ENCODE data around the gene TCF7. TPM values are rescaled to one million over a fixed set of nuclear protein-coding genes. Genes with fewer than 3 reads are reported as not detected.

TCF7 gene
- total and polyA plus RNA-seq, 2 of the 13 experiments (the other 11 are each of a cell fraction or from before 2014, with no cell fraction given): 6.3 to 6.8 TPM

GRCh38 chr5:134128648-134128995, 14.1 kb downstream of the TCF7 start:
- DNase-seq (ENCODE audit: low spot score): no peak
- ChIA-PET POLR2A (interaction anchor here (1.4 kb wide), 1 partner anchor 14 kb away, joined by 3 read pairs; the partner anchor contains the start of gene TCF7), CTCF (ENCODE audit: low intra/inter-chr PET ratio, low total read pairs) (no interaction called here)
- Histone ChIP-seq H3K79me2 (ENCODE audit: insufficient read depth, low read length) (no peaks in the 10 kb centered on the region), H3K36me3 (replicated peaks in 1 of 2; ENCODE audit: control insufficient read depth in 1 of 2, insufficient read depth in 2 of 2, low read length in 2 of 2) (peaks cover 5 to 15% of the 10 kb centered on the region in 2 experiments; a peak in 4 of 5 replicates), H4K20me1 (ENCODE audit: insufficient read depth, low read length) (no peaks in the 10 kb centered on the region), H3K9me3 (ENCODE audit: low read length) (no peaks in the 10 kb centered on the region), H3K9ac (ENCODE audit: insufficient read depth, low read depth, low read length) (no peak overlapping the region), H2AFZ (ENCODE audit: low read length) (no peak overlapping the region), H3K27me3 (ENCODE audit: control insufficient read depth in 1 of 2, insufficient read depth in 2 of 2, low read length in 2 of 2) (no peaks in the 10 kb centered on the region), H3K4me3 (replicated peaks in 1 of 3; ENCODE audit: insufficient read depth in 1 of 3, low read depth in 2 of 3, low read length in 3 of 3) (no peak overlapping the region), H3K4me2 (ENCODE audit: low read depth, low read length) (no peak overlapping the region), H3K4me1 (ENCODE audit: insufficient read depth, low read length) (peaks cover 10% of the 10 kb centered on the region; the same call in 1 of the 2 replicates), H3K27ac (ENCODE audit: extremely low read length, insufficient read depth, low read length) (no peak overlapping the region)
- TF ChIP-seq GABPB1 (CRISPR knock-in tag; IDR thresholded peaks at IDR 0.05): no peak
- no peak for TF ChIP-seq ZNF547 (CRISPR knock-in tag; IDR thresholded peaks at IDR 0.05)
- no peak for TF ChIP-seq ZNF451 (CRISPR knock-in tag; IDR thresholded peaks at IDR 0.05)
- TF ChIP-seq REST (IDR thresholded peaks at IDR 0.05; ENCODE audit: borderline replicate concordance in 1 of 2, low read depth in 1 of 2, low read length in 2 of 2): no peak
- TF ChIP-seq HBP1 (CRISPR knock-in tag; IDR thresholded peaks at IDR 0.05; ENCODE audit: low read depth): no peak
- TF ChIP-seq KLF12 (CRISPR knock-in tag; IDR thresholded peaks at IDR 0.05; ENCODE audit: borderline replicate concordance): no peak
- TF ChIP-seq ZNF256 (CRISPR knock-in tag; conservative IDR thresholded peaks at IDR 0.05): no peak
- TF ChIP-seq ZNF776 (CRISPR knock-in tag; IDR thresholded peaks at IDR 0.05): no peak
- TF ChIP-seq RNF2 (conservative IDR thresholded peaks at IDR 0.05; ENCODE audit: low read depth): no peak
- no peak for TF ChIP-seq AHDC1 (CRISPR knock-in tag; IDR thresholded peaks at IDR 0.05; ENCODE audit: borderline replicate concordance)
- no peak for TF ChIP-seq ZNF619 (CRISPR knock-in tag; IDR thresholded peaks at IDR 0.05)
- no peak for TF ChIP-seq ZSCAN20 (CRISPR knock-in tag; IDR thresholded peaks at IDR 0.05; ENCODE audit: borderline replicate concordance)
- TF ChIP-seq SCMH1 (CRISPR knock-in tag; IDR thresholded peaks at IDR 0.05; ENCODE audit: borderline replicate concordance): no peak
- TF ChIP-seq ZNF747 (CRISPR knock-in tag; IDR thresholded peaks at IDR 0.05; ENCODE audit: borderline replicate concordance): no peak
- in situ Hi-C loops (cut with HindIII; ENCODE audit: extremely low pct_ligation_motif_present, low pct_unique_long_range_greater_than_20kb) (no loop called here), intact Hi-C loops (cut with micrococcal nuclease; ENCODE audit: unreplicated experiment) (no loop called here)
- 94% methylated on average over 5 of the region's 5 CpGs for WGBS (ENCODE audit: low lambda C conversion rate)
- no TSS peak for BruUV-seq (replicated peaks)
- no peak for ATAC-seq
- no peak for FAIRE-seq

All from HepG2 (cell line).